HepG2 (cell line): ENCODE data around the gene HERPUD2. TPM values are rescaled to one million over a fixed set of nuclear protein-coding genes. Genes with fewer than 3 reads are reported as not detected.

ENCODE experiments used
- GATA4 ChIP-seq: sonication (generic); IDR thresholded peaks from 2 replicates; pipeline ENCODE4 v1.6.1; 2016; ENCODE audit warnings: antibody characterized with exemption, low read depth, borderline replicate concordance
- KLF15 ChIP-seq: sonication (generic); formaldehyde crosslinking; IDR thresholded peaks from 2 replicates; pipeline ENCODE4 v1.8.1; 2023; ENCODE audit warnings: borderline replicate concordance, mild to moderate bottlenecking, inconsistent platforms, missing genetic modification reagents, mixed read lengths
- SALL2 ChIP-seq: sonication (generic); formaldehyde crosslinking; IDR thresholded peaks from 2 replicates; pipeline ENCODE4 v1.8.1; 2023; ENCODE audit warnings: mild to moderate bottlenecking, missing genetic modification reagents, inconsistent platforms
- SNAPC2 ChIP-seq: sonication (generic); formaldehyde crosslinking; IDR thresholded peaks from 2 replicates; pipeline ENCODE4 v1.8.1; 2022; ENCODE audit warnings: mild to moderate bottlenecking, missing genetic modification reagents
- ZFP36 ChIP-seq: fragments of 150-350 bp; IDR thresholded peaks from 2 replicates; pipeline ENCODE4 v1.6.1; 2018; ENCODE audit warnings: borderline replicate concordance, low read length, low read depth; ENCODE audit not compliant: partially characterized antibody
- ZNF260 ChIP-seq: sonication (generic); formaldehyde crosslinking; IDR thresholded peaks from 2 replicates; pipeline ENCODE4 v1.4.0; 2020; ENCODE audit warnings: missing genetic modification reagents, low read depth, mild to moderate bottlenecking, borderline replicate concordance
- ZNF333 ChIP-seq: sonication (generic); formaldehyde crosslinking; IDR thresholded peaks from 2 replicates; pipeline ENCODE4 v1.4.0; 2020; ENCODE audit warnings: mild to moderate bottlenecking, missing genetic modification reagents, borderline replicate concordance
- ZNF441 ChIP-seq: sonication (generic); formaldehyde crosslinking; IDR thresholded peaks from 2 replicates; pipeline ENCODE4 v1.7.0; 2021; ENCODE audit warnings: missing genetic modification reagents, borderline replicate concordance
- ZNF530 ChIP-seq: sonication (generic); formaldehyde crosslinking; IDR thresholded peaks from 2 replicates; pipeline ENCODE4 v1.5.0; 2020; ENCODE audit warnings: low read depth, mild to moderate bottlenecking, missing genetic modification reagents
- polyA plus RNA-seq, 8 experiments: library from polyadenylated mRNA; depleted of rRNA in 3 of 8; stranded (reverse) in 7 of 8; unstranded in 1 of 8; fragments of >200 nt; fragmentation: Illumina TruSeq in 4 of 8; extraction: Trizol in 4 of 8; gene quantifications; 2 replicates each; pipeline versions ENCODE4 v1.2.1 to v1.2.3, GENCODE V29; 2011 to 2016; ENCODE audit warnings: low read depth in 4 of 8, missing spikeins in 1 of 8, mixed read lengths in 1 of 8; ENCODE audit not compliant: insufficient read depth in 1 of 8
- total RNA-seq, 5 experiments: library from RNA; depleted of rRNA; stranded (reverse); fragments of >200 nt; fragmentation: Illumina TruSeq; extraction: Trizol; gene quantifications; 2 replicates each; pipeline ENCODE4 v1.2.3, GENCODE V29; 2016; ENCODE audit warnings: low read depth in 1 of 5
- TF ChIP-seq, protein P1 (sequence below): sonication (generic); formaldehyde crosslinking; IDR thresholded peaks from 2 replicates; pipeline ENCODE4 v1.5.0; 2020; ENCODE audit warnings: missing genetic modification reagents
- TF ChIP-seq, protein P2 (sequence below): IDR thresholded peaks from 2 replicates; pipeline ENCODE4 v1.6.1; 2016; ENCODE audit warnings: mild to moderate bottlenecking
- TF ChIP-seq, protein P3 (sequence below): sonication (generic); formaldehyde crosslinking; IDR thresholded peaks from 2 replicates; pipeline ENCODE4; 2020; ENCODE audit warnings: missing genetic modification reagents, mild to moderate bottlenecking, borderline replicate concordance
- TF ChIP-seq, protein P4 (sequence below): sonication (generic); formaldehyde crosslinking; IDR thresholded peaks from 2 replicates; pipeline ENCODE4 v1.8.1; 2022; ENCODE audit warnings: low read depth, mild to moderate bottlenecking, missing genetic modification reagents
- TF ChIP-seq, protein P5 (sequence below): sonication (generic); formaldehyde crosslinking; conservative IDR thresholded peaks from 2 replicates; pipeline ENCODE4 v1.4.0; 2020; ENCODE audit warnings: missing genetic modification reagents

HERPUD2 gene
- total and polyA plus RNA-seq, 2 of the 13 experiments (the other 11 are each of a cell fraction or from before 2014, with no cell fraction given), result 10.7 to 38.6 TPM

DNA sequence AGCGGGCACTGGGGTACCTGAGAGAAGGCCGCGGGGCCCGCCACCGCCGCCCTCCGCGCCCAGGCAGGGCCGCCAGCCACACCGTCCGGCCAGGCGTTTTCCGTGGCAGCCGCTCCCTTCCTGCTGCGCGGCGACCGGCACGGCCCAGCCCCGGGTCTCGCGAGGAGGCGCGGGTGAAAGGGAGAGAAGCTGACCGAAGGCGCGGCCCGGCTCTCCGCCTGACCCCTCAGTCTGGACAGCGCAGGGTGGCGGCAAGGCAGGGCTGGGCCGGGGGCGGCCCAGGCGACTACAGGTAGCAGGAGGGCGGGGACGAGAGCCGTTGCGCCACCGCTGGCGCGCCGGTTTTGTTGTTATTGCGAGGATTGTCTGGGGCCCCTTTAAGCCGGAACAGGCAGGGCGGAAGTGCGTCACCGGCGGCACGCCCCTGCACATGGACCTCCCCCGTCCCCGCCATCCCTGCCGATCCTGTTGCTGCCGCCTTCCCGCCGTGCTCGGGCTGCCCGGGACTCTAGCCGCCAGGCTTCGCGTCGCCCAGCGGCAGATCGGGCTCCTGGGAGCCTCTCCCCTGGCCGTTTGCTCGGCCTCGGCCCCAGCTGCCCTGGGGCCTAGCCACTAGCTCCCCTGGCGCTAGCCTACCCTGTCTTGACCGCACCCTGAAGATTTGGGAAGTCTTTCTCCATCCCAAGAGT, at the start of gene HERPUD2 (continued):
- TF ChIP-seq, protein P1, sequence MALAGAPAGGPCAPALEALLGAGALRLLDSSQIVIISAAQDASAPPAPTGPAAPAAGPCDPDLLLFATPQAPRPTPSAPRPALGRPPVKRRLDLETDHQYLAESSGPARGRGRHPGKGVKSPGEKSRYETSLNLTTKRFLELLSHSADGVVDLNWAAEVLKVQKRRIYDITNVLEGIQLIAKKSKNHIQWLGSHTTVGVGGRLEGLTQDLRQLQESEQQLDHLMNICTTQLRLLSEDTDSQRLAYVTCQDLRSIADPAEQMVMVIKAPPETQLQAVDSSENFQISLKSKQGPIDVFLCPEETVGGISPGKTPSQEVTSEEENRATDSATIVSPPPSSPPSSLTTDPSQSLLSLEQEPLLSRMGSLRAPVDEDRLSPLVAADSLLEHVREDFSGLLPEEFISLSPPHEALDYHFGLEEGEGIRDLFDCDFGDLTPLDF, result peak; percentile 82
- TF ChIP-seq KLF15 (CRISPR knock-in tag), result 0 out of 2 replicates have a peak, but pooled peaks have one; percentile 61
- TF ChIP-seq, protein P2, sequence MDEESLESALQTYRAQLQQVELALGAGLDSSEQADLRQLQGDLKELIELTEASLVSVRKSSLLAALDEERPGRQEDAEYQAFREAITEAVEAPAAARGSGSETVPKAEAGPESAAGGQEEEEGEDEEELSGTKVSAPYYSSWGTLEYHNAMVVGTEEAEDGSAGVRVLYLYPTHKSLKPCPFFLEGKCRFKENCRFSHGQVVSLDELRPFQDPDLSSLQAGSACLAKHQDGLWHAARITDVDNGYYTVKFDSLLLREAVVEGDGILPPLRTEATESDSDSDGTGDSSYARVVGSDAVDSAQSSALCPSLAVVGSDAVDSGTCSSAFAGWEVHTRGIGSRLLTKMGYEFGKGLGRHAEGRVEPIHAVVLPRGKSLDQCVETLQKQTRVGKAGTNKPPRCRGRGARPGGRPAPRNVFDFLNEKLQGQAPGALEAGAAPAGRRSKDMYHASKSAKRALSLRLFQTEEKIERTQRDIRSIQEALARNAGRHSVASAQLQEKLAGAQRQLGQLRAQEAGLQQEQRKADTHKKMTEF (CRISPR knock-in tag), result peak; percentile 93; the same call in 1 of the 2 replicates
- peak; percentile 37; the same call in 1 of the 2 replicates for TF ChIP-seq SALL2 (CRISPR knock-in tag)
- no peak for TF ChIP-seq ZNF333 (CRISPR knock-in tag)
- TF ChIP-seq ZNF441 (CRISPR knock-in tag), result peak; percentile 66; the same call in 1 of the 2 replicates
- TF ChIP-seq, protein P3, sequence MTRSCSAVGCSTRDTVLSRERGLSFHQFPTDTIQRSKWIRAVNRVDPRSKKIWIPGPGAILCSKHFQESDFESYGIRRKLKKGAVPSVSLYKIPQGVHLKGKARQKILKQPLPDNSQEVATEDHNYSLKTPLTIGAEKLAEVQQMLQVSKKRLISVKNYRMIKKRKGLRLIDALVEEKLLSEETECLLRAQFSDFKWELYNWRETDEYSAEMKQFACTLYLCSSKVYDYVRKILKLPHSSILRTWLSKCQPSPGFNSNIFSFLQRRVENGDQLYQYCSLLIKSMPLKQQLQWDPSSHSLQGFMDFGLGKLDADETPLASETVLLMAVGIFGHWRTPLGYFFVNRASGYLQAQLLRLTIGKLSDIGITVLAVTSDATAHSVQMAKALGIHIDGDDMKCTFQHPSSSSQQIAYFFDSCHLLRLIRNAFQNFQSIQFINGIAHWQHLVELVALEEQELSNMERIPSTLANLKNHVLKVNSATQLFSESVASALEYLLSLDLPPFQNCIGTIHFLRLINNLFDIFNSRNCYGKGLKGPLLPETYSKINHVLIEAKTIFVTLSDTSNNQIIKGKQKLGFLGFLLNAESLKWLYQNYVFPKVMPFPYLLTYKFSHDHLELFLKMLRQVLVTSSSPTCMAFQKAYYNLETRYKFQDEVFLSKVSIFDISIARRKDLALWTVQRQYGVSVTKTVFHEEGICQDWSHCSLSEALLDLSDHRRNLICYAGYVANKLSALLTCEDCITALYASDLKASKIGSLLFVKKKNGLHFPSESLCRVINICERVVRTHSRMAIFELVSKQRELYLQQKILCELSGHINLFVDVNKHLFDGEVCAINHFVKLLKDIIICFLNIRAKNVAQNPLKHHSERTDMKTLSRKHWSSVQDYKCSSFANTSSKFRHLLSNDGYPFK (CRISPR knock-in tag), result peak; percentile 64; the same call in 1 of the 2 replicates
- no peak for TF ChIP-seq ZFP36
- peak; percentile 24; the same call in 1 of the 2 replicates for TF ChIP-seq ZNF530 (CRISPR knock-in tag)
- peak; percentile 21; the same call in 1 of the 2 replicates for TF ChIP-seq SNAPC2
- TF ChIP-seq, protein P4, sequence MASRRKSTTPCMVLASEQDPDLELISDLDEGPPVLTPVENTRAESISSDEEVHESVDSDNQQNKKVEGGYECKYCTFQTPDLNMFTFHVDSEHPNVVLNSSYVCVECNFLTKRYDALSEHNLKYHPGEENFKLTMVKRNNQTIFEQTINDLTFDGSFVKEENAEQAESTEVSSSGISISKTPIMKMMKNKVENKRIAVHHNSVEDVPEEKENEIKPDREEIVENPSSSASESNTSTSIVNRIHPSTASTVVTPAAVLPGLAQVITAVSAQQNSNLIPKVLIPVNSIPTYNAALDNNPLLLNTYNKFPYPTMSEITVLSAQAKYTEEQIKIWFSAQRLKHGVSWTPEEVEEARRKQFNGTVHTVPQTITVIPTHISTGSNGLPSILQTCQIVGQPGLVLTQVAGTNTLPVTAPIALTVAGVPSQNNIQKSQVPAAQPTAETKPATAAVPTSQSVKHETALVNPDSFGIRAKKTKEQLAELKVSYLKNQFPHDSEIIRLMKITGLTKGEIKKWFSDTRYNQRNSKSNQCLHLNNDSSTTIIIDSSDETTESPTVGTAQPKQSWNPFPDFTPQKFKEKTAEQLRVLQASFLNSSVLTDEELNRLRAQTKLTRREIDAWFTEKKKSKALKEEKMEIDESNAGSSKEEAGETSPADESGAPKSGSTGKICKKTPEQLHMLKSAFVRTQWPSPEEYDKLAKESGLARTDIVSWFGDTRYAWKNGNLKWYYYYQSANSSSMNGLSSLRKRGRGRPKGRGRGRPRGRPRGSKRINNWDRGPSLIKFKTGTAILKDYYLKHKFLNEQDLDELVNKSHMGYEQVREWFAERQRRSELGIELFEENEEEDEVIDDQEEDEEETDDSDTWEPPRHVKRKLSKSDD (CRISPR knock-in tag), result 0 out of 2 replicates have a peak, but pooled peaks have one; percentile 61
- TF ChIP-seq, protein P5, sequence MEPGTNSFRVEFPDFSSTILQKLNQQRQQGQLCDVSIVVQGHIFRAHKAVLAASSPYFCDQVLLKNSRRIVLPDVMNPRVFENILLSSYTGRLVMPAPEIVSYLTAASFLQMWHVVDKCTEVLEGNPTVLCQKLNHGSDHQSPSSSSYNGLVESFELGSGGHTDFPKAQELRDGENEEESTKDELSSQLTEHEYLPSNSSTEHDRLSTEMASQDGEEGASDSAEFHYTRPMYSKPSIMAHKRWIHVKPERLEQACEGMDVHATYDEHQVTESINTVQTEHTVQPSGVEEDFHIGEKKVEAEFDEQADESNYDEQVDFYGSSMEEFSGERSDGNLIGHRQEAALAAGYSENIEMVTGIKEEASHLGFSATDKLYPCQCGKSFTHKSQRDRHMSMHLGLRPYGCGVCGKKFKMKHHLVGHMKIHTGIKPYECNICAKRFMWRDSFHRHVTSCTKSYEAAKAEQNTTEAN (CRISPR knock-in tag), result no peak
- TF ChIP-seq GATA4, result 0 out of 2 replicates have a peak, but pooled peaks have one; percentile 30
- TF ChIP-seq ZNF260 (CRISPR knock-in tag), result no peak
